Stimulated activated CD4-positive, alpha-beta T cell treated with anti-CD3 and anti-CD28 coated beads, Interleukin-4, amount 100 ng/mL, for 1 hour (primary cell): Measurements from ENCODE around the gene ACACB.

Experiments used
- DNase-seq: peaks from one replicate; pipeline ENCODE4 v3.0.0-alpha.2; 2020

The ACACB gene

DNA sequence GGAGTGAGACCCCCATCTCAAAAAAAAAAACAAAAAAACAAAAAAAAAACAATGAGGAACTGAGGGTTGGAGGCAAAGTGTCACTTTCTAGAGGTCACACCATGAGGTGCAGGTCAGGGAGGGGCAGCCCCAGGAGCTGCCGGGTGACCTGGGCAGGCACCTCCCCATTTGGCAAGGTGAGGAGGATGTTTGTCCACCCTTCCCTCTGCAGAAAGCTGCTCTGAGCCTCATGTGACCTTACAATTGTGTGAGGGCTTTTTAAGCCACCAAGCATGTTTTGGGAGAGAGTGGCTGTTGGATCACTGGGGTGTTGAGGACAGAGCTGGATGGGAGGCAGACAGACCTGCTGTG, 143.1 kb downstream of the ACACB start:
- no peak for DNase-seq

DNA sequence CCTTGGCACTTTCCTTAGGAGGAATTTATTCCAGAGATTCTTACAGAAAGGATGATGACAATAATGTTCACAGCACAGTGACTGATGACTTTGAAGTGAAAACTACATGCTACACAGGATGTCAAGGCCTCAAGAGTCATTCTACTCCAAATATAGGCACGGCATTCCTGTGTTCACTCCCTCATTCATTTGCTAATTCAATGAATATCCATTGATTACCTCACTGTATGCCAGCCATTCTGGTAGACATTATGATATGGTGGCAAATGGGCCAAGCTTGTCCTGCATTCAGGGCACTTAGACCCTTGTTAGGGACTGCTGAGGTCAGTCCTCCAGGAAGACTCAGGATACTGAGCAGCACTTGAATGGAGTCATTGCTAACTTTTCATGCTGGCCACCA, 144.7 kb downstream of the ACACB start:
- DNase-seq = no peak

DNA sequence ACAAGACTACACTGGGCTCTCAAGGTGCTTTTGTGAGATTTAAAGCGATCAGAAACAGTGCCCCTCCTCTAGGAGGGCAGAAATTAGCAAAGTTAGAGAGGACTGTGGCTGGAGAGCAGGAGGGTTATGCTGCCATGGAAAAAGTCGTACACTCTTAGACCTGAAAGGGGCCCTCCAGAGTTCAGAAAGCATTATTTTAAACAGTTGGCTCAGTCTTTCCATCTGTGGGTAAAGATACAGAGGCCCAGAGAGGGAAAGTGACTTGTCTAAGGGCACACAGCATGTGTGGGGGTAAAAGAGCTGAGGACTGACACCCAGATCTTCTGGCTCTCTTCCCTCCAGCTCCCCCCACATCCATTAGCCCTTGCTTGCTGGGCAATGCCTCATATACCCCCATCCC, 145.6 kb downstream of the ACACB start:
- no peak for DNase-seq

DNA sequence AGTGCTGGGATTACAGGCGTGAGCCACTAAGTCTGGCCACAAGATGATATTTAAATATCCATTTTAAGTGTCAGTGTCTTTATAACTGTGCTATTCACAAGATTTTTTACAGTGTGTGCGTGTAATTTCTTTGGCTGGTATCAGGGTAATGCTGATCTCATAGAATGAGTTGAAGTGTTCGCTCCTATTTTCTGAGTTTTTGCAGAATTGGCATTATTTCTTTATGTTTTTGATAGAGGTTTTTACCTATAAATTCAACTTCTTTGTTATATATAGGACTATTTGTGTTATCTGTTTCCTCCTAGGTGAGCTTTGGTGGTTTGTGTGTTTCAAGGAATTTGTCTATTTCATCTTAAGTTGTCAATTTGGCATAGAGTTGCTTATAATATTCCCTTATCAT, 147.1 kb downstream of the ACACB start:
- DNase-seq = no peak

DNA sequence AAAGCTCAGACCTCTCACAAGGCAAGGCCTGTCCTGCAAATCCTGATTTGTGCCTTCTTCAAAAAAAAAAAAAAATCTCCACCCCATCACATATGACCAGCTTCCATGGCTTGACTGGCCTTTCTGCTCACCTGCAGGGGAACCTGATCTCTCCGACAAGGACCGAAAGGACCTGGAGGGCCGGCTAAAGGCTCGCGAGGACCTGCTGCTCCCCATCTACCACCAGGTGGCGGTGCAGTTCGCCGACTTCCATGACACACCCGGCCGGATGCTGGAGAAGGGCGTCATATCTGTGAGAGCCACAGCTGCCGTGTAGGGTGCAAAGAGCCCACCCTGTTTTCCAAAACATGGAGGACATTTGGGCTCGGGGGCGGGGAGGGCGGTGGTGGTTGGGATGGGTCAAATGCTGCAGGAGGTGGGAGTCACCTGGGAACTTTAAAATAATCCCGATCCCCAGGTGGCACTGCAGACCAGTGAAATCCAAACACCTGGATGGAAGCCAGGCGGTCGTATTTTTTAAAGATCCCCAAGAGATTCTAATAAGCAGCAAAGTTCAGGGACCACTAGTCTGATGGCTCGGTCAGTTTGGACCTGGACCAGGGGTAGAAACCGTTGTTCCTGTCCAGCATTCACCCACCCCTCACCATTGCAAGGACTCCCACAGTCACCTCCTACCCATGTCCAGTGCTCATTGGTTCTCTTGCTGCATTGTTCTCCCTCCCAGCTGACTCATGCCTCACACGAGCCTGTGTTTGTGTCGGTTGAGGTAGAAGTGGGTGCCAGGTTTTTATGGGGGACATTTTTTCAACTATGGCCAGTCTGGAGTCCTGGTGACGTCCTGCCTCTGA, 147.9 kb downstream of the ACACB start:
- peak; percentile 35 for DNase-seq

DNA sequence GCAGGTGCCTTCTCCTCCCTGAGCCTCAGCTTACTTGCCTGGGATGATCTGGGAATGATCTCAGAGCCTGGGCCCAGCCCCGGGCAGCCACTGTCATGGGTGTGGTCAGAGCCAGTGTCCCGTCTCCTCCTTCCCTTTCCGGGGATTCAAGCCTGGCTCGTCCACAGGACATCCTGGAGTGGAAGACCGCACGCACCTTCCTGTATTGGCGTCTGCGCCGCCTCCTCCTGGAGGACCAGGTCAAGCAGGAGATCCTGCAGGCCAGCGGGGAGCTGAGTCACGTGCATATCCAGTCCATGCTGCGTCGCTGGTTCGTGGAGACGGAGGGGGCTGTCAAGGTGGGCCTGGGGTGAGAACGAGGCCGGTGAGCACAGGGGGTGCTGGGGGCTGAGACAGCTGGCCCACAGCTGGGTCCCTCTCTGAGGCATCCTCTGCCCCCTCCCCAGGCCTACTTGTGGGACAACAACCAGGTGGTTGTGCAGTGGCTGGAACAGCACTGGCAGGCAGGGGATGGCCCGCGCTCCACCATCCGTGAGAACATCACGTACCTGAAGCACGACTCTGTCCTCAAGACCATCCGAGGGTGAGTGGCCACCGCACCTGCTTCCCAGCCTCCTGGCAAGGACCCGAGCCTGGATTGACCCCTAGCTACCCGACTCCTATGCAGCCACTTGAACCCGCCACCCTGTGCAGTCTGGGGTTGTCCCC, 148.7 kb downstream of the ACACB start:
- DNase-seq = no peak

DNA sequence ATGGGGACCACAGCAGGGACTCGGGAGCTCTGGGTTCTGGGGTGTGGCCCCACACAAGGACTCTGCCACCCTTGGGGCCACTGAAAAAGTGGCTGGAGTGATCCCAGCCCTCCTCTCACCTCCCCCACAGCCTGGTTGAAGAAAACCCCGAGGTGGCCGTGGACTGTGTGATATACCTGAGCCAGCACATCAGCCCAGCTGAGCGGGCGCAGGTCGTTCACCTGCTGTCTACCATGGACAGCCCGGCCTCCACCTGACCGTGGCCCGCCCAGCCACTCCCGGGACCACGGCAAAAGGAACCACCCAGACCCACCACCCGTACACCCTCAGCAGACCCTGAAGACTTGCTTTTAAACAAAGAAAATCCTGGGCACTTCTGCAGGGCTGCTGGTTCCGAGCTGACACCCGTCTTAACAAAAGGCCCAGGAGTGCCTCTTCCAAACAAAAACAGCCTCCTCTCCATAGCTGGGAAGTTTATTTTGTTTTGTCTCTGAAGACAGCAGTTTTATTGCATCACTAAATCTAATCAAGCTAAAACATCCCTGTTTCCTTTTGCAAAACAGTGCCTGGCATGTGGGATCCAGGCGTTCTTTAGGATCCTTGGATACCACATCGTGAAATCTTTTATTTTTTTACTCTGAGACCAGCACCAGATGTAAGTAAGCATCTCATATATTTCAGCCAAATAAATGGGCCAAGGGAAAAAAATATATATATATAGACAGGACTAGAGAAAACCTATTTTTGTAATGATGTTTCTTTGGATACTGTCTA, 149.9 kb downstream of the ACACB start:
- DNase-seq = no peak

DNA sequence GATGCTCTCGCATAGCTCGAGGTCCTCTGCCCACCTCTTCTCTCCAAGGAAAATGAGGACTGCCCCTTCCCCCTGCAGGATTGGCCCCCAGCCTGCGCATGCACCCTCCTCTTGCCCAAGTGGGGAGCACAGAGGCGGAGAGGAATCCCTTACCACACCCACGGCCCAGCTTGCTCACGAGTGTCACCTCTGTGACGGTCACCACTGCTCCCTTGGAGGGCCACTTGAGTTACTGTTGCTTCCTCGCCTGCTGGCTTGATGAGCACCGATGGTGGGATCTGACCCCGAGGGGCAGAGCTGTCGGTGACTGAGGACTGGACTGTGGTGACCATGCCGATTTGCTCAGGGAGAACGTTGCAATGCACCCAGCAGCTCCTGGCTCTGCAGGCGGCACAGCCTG, 151.0 kb downstream of the ACACB start:
- DNase-seq = no peak

DNA sequence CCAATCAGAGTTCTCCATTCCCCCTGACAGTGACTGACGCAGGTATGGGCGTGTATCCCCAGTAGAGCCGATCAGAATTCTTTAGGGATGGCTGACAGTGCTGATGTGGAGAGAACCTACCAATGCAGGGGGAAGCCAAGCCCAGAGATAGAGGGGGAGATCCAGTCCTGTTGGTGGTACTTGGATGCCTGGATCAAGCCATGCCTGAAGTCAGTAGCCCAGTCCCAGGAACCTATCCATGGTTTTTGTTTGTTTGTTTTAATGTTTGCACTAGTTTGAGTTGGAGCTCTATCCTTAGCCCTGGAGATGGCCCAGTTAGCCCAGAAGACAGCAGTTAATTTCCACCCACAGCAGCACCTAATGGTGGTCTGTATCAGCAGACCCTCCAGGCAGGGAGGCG, 152.5 kb downstream of the ACACB start:
- DNase-seq = no peak

DNA sequence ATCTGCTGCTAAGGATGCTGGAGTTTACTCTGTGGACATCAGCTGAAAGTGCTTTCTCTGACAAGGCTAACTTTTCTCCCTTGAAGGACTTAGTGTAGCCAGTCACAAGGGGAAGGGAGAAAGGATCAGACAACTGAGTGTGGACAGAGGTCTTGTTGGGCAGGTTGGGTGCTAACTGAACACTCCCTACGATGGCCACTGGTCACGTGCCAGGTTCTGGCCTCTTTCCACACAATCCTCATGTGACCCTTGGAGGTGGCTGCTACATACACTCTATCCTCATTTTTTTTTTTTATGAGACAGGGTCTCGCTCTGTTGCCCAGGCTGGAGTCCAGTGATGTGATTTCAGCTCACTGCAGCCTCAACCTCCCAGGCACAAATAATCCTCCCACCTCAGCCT, 153.0 kb downstream of the ACACB start:
- no peak for DNase-seq

DNA sequence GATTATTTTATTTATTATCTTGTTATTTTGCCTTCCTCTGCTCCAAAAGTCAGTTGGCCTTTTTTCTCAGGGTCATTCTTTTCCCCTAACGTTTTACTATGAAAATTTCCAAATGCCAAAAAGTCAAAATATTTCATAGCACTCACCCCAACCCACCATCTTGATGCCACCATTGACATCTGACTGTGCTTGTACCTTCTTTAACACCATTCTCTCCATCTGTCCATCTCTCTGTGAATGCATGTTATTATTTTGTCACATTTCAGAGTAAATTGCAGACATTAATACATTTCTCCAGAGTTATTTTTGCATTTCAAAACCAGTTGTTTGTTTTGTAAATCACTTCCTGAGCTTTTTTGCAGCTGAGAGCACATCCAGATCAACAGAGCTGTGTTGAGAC, 154.1 kb downstream of the ACACB start:
- DNase-seq = no peak

DNA sequence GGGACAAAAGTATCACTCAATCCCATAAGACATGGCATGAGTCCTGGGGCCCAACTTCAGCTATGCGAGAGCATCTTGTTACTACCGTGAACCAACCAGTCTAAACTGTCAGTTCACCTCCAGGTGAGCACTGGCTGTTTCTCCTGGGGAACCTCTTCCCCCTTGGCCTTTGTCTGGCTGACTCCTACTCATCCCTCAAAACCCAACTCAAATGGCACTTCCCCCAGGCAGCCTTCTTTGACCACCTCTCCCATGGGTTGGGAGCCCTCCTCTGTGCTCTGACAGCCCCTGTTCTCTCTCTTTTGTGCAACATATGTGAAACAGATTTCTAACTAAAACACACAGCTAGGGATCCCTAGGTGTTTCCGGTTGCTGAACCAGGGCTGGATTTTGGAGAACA, 155.0 kb downstream of the ACACB start:
- no peak for DNase-seq

DNA sequence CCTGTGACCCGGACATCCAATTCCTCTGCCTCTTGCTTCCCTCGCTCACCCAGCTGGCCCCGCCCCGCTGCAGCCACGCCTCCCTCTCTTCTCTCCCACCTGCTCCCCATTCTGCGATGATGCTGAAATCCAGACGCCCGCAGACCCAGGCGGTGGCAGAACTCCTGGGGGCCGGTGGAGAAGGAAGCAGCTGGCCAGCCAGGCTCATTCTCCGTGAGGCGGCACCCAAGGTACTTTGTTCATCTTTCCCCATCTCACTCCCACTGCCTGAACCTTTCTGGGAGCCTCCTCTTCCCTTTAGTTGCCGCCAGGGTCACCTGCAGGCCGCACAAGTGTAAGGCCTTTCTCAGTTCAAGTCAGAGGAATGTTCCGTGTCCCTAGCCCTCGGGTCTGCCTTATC, 157.0 kb downstream of the ACACB start:
- DNase-seq = no peak

DNA sequence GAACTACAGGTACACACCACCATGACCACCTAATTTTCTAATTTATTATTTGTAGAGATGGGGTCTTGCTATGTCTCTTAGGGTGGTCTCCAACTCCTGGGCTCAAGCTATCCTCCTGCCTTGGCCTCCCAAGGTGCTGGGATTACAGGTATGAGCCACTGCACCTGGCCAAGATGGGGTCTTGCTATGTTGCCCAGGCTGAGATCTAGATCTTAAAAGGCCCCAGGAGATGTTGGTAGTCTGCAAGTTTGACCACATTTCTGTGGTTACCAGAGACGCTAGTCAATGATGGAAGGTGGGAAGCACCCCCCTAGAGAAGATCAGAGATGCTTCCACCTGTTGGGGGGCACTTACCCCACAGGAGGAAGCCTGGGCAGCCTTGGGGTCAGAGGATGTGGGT, 158.0 kb downstream of the ACACB start:
- no peak for DNase-seq

DNA sequence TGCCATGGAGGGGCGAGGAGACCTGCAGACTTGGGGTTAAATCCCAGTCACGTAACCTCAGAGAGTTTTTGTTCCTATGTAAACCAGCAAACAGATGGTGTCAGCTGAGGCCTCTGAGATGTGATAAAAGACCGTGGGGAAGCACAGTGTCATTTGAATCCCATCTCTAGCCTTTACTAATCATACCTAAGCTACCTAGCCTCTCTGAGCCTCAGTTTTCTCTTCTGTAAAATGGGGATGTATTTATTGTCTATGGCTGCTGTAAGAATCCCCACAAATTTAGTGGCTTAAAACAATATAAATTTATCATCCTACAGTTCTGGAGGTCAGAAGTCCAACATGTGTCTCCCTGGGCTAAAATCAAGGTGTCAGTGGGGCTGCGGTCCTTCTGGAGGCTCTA, 158.8 kb downstream of the ACACB start:
- no peak for DNase-seq

DNA sequence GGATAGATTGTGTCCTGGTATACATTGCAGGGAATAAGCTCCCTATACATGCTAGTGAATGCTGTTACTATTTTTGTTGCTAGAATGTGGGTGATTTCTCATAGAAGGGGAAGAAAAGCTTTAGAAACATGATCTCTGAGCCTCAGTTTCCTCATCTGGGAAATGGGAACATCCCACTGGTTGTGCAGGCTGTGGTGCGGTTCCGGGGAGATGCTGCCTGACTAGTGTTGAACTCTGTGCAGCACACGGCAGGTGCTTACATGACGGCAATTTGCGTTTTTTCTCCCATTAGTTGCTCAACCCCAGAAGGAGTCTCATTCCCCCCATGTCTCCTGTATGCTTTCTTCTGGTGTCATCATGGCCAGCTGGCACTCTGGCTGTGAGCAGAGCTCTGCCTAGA, 159.8 kb downstream of the ACACB start:
- DNase-seq = no peak

DNA sequence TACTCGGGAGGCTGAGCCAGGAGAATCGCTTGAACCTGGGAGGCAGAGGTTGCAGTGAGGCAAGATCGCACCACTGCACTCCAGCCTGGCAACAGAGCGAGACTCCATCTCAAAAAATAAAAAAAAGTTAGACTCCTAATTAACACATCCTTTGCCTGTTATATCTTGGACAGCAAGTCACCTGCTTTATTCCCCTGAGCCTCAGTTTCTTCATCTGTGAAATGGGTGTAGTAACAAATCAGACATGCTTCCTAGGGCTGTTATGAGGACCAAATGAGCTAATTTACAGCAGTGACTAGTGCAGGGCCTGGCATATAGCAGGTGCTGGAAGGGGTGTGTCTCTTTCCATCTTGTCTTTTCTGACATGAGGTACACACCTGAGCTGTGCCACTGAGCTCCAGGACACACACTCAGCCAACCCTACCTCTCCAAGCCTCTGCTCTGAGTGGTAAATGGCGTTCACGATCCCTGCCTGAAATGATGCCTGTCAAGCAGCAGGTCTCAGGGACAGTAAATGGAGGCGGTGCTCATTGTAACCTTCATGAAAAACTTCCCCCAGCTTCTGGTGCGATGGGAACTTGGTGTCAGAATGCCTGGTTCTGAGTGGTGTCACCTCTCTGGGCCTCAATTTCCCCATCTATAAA, 161.0 kb downstream of the ACACB start:
- no peak for DNase-seq

DNA sequence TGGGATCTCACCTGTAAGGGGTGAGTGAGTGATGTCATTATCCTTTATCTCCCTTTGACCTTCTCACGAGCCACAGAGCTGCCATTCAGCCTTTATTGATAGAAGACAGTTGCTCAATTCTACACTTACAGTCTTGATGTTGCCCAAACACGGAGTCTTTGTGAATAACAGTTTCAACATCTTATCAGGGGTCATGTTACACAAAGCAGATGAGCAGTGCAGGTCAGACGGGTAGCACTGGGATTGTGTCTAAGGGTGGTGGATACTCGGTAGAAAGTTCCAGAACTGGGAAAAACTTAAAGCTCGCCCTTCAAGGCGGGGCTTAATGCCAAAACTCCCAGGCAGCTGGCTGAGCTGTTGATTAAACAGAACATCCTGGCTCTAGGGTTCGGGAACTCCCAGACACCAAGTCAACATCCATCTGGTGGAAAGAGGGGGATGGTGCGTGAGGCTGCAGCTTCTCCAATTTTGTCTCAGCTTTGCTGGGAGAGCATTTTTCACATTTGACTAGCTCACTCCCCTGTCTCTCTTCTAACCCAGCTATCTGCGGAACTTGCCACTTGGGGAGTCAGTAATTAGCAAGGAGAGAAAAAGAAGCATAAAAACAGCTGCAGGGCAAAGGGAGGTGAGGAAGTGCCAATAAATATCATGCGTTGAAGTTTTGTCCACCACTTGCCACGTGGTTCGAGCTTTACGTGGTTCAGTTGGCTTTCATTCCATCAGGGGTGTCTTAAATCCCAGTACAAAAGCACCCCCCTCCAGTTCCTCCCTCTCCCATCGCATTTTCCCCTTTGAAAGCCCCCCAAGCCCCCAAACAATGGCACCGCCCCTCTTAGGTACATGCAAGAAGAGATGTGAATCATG, 161.7 kb downstream of the ACACB start:
- no peak for DNase-seq

DNA sequence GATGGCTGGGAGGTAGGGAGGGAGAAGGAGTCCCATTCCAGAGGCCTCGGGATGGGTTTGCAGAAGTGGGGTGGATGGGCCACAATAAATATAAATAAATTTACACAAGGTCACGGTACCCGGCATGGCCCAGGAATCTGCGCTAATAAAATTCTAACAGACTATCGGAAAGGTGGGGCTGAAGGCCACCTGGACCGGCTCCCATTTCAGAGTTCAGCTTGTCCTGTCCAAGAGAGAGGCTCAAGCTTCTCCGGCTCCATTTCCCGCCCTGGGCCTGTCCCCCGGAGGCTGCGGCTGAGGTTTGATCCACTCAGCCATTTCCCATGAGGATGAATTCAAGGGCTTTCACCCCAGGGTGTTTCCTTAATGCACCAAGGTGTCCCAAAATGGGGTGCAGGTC, 162.5 kb downstream of the ACACB start:
- DNase-seq = no peak

DNA sequence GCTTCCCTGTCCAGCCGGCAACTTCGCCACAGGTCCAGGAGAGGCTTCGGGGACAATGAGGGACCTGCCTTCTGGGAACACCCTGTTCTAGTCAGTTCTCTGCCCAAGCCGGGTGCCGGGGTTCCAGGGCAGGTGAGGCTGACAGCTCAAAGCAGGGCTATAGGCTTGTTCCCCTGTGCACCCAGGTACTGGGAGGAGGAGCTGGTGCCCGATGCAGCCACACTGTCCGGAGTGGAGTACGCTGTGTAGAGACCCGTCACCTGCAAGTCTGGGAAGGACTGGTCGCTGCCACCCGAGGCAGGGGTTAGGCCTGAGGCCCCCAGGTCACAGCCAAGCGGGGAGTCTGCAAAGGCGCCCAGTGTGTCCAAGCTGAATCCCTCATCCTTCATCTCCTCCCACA, 163.1 kb downstream of the ACACB start:
- no peak for DNase-seq

DNA sequence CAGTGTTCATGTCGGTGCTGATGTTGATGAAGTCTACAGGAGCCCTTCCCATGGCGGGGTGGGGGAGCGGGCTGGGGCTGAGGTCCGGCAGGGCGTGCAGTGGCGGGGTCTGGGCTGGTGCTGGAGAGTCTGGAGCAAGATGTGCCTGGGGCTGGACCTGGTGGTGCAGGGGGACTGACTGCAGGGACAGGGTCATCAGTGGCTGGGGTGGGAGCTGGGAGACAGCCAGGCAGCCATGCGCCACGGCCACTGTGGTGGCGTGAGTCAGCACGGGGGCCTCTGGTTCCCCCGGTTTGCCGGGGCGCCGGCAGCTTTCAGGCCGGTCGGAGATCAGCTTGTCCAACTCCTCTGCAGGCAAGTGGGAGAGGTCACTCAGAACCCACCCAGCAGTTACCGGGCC, 165.1 kb downstream of the ACACB start:
- DNase-seq = no peak

DNA sequence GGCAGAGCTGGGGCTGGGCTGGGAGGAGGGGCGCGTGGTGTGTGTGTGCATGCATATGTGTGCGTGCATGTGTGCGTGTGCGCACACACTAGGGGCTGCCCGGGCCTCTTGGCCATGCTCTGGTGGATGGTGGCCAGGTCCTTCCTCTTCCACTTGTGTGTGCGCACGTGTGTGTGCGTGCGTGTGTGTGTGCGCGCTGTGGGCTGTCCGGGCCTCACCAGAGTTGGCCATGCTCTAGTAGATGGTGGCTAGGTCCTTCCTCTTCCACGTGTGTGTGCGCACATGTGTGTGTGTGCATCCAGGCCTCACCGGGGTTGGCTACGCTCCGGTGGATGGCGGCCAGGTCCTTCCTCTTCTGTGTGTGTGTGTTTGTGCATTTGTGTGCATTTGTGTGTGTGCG, 168.0 kb downstream of the ACACB start:
- DNase-seq = no peak

DNA sequence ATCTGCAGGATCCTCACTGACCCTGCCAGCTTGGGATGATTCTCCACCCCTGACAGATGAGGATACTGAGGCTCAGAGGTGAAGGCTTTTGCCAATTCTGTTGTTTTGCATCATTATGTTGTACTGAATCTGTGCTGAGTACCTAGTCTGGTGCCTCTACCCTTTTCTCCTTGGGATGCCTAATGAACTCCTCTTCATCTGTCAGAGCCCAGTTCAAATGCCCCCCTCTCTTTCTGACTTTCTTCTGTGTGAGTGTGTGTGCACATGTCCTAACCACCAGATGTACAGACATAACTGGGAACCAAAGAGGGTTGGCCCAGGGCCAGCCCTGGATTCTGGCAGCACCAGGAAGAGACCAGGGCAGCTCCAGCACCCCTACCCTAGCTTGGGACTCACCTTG, 169.9 kb downstream of the ACACB start:
- DNase-seq = no peak
